IMR-90 (cell line): Measurements from ENCODE around the gene HOXD3. TPM values are rescaled to one million over a fixed set of nuclear protein-coding genes. Genes with fewer than 3 reads are reported as not detected.

Experiments
- ATAC-seq: fragments of 200-7000 bp; cut with Tn5 transposase; 2 replicates; pipeline ENCODE4 v1.9.1; 2020; ENCODE audit warnings: low read depth, mild to moderate bottlenecking, moderate library complexity
- BruUV-seq: library from RNA; stranded (reverse); fragments of 400-500 nt; replicated peaks from 2 replicates; lab custom pipeline; 2021; lab: Mats Ljungman, UMichigan
- CTCF ChIA-PET: fragments of 300-600 bp; formaldehyde crosslinking; extraction: SDS; loops from one replicate; lab custom pipeline; 2021; ENCODE audit warnings: antibody characterized with exemption; lab: Yijun Ruan, JAX
- POLR2A ChIA-PET: fragments of 300-600 bp; sonication (Branson Sonifier 250); formaldehyde crosslinking; loops from one replicate; lab custom pipeline; 2022; ENCODE audit warnings: antibody characterized with exemption; ENCODE audit not compliant: unreplicated experiment; lab: Charles Lee
- DNase-seq: peaks from one replicate; pipeline ENCODE4 v3.0.0; 2013
- H2AFZ ChIP-seq: replicated peaks from 2 replicates; pipeline ENCODE3; 2013; ENCODE audit warnings: low read length, mild to moderate bottlenecking; ENCODE audit not compliant: poor library complexity
- H2AK5ac ChIP-seq: 2 replicates; pipeline ENCODE4 v1.6.1; 2013; ENCODE audit warnings: low read depth, low read length, inconsistent platforms
- H2AK9ac ChIP-seq: replicated peaks from 2 replicates; pipeline ENCODE3; 2013; ENCODE audit warnings: mild to moderate bottlenecking, low read depth, low read length, moderate library complexity; ENCODE audit not compliant: poor library complexity
- H2BK120ac ChIP-seq: 2 replicates; pipeline ENCODE4 v1.6.1; 2013; ENCODE audit warnings: low read depth, low read length, inconsistent platforms
- H2BK15ac ChIP-seq: 3 replicates; pipeline ENCODE4 v1.6.1; 2013; ENCODE audit warnings: low read depth, low read length, inconsistent platforms
- H2BK20ac ChIP-seq: 2 replicates; pipeline ENCODE4 v1.6.1; 2013; ENCODE audit warnings: low read depth, mild to moderate bottlenecking, inconsistent platforms, low read length, moderate library complexity
- H2BK5ac ChIP-seq: 2 replicates; pipeline ENCODE4 v1.6.1; 2013; ENCODE audit warnings: mild to moderate bottlenecking, low read depth, low read length, inconsistent platforms; ENCODE audit not compliant: poor library complexity, severe bottlenecking
- H3K14ac ChIP-seq: replicated peaks from 2 replicates; pipeline ENCODE4 v1.6.1; 2013; ENCODE audit warnings: low read depth, low read length, inconsistent platforms
- H3K18ac ChIP-seq: 2 replicates; pipeline ENCODE4 v1.6.1; 2013; ENCODE audit warnings: low read depth, low read length, control low read depth
- H3K23ac ChIP-seq: 2 replicates; pipeline ENCODE4 v1.6.1; 2013; ENCODE audit warnings: low read depth, low read length, inconsistent platforms
- H3K27ac ChIP-seq: 2 replicates; pipeline ENCODE4 v1.5.1; 2013; ENCODE audit warnings: mild to moderate bottlenecking, control low read depth, low read length; ENCODE audit not compliant: insufficient read depth
- H3K27me3 ChIP-seq: 2 replicates; pipeline ENCODE4 v1.6.1; 2013; ENCODE audit warnings: low read length; ENCODE audit not compliant: control insufficient read depth, insufficient read depth
- H3K36me3 ChIP-seq: 2 replicates; pipeline ENCODE4 v1.6.1; 2013; ENCODE audit warnings: low read length, mixed read lengths; ENCODE audit not compliant: control insufficient read depth, insufficient read depth
- H3K4ac ChIP-seq: 2 replicates; pipeline ENCODE4 v1.6.1; 2013; ENCODE audit warnings: low read depth, low read length, inconsistent platforms
- H3K4me1 ChIP-seq: 2 replicates; pipeline ENCODE4 v1.6.1; 2013; ENCODE audit warnings: low read length, mixed read lengths; ENCODE audit not compliant: control insufficient read depth, insufficient read depth
- H3K4me2 ChIP-seq: 2 replicates; pipeline ENCODE4 v1.6.1; 2013; ENCODE audit warnings: low read depth, mild to moderate bottlenecking, control low read depth, low read length, moderate library complexity
- H3K4me3 ChIP-seq: 2 replicates; pipeline ENCODE4 v1.5.1; 2013; ENCODE audit warnings: low read depth, mild to moderate bottlenecking, control low read depth, low read length, moderate library complexity; ENCODE audit not compliant: insufficient read depth
- H3K56ac ChIP-seq: 2 replicates; pipeline ENCODE4 v1.6.1; 2013; ENCODE audit warnings: low read length, inconsistent platforms; ENCODE audit not compliant: insufficient read depth; ENCODE audit errors: extremely low read depth
- H3K79me1 ChIP-seq, 2 experiments: 2 replicates each; pipeline ENCODE4 v1.6.1; 2013; ENCODE audit warnings: low read length in 2 of 2, inconsistent platforms in 1 of 2, low read depth in 1 of 2
- H3K9ac ChIP-seq: 2 replicates; pipeline ENCODE4 v1.6.1; 2013; ENCODE audit warnings: low read depth, low read length, control low read depth
- H3K9me1 ChIP-seq: 2 replicates; pipeline ENCODE4 v1.6.1; 2013; ENCODE audit warnings: low read length, inconsistent platforms; ENCODE audit not compliant: insufficient read depth
- H3K9me3 ChIP-seq: 2 replicates; pipeline ENCODE4 v1.6.1; 2013; ENCODE audit warnings: low read length; ENCODE audit not compliant: control insufficient read depth, insufficient read depth
- H4K20me1 ChIP-seq: 2 replicates; pipeline ENCODE4 v1.6.1; 2013; ENCODE audit warnings: low read length, inconsistent platforms; ENCODE audit not compliant: insufficient read depth
- H4K5ac ChIP-seq: 2 replicates; pipeline ENCODE4 v1.6.1; 2013; ENCODE audit warnings: mild to moderate bottlenecking, low read depth, low read length, control low read depth
- H4K8ac ChIP-seq, 2 experiments: 2 replicates each; pipeline ENCODE4 v1.6.1; 2013; ENCODE audit warnings: low read depth in 2 of 2, low read length in 2 of 2, control low read depth in 1 of 2, inconsistent platforms in 1 of 2
- H4K91ac ChIP-seq: 2 replicates; pipeline ENCODE4 v1.6.1; 2013; ENCODE audit warnings: low read depth, low read length, inconsistent platforms; ENCODE audit not compliant: insufficient read depth
- BHLHE40 ChIP-seq: fragments of 150-350 bp; IDR thresholded peaks from 2 replicates; pipeline ENCODE4 v1.6.1; 2016; ENCODE audit warnings: mild to moderate bottlenecking, low read depth, low read length
- CEBPB ChIP-seq: IDR thresholded peaks from 2 replicates; pipeline ENCODE4 v1.6.1; 2012; ENCODE audit warnings: low read depth, low read length, improper control_type of control experiment
- CHD1 ChIP-seq: IDR thresholded peaks from 2 replicates; pipeline ENCODE4 v1.6.1; 2012; ENCODE audit warnings: low read depth, low read length, improper control_type of control experiment
- CTCF ChIP-seq: conservative IDR thresholded peaks from 2 replicates; pipeline ENCODE4 v1.5.1; 2012; ENCODE audit warnings: mild to moderate bottlenecking, low read depth, low read length, improper control_type of control experiment
- FOS ChIP-seq: fragments of 150-350 bp; IDR thresholded peaks from 2 replicates; pipeline ENCODE4 v1.6.1; 2016; ENCODE audit warnings: low read depth, low read length
- MAFK ChIP-seq: IDR thresholded peaks from 2 replicates; pipeline ENCODE4 v1.6.1; 2012; ENCODE audit warnings: low read depth, low read length, improper control_type of control experiment
- MAZ ChIP-seq: IDR thresholded peaks from 2 replicates; pipeline ENCODE4 v1.6.1; 2012; ENCODE audit warnings: low read depth, mild to moderate bottlenecking, low read length, improper control_type of control experiment, moderate library complexity, borderline replicate concordance
- MXI1 ChIP-seq: IDR thresholded peaks from 2 replicates; pipeline ENCODE4 v1.6.1; 2012; ENCODE audit warnings: low read depth, mild to moderate bottlenecking, low read length, moderate library complexity, borderline replicate concordance
- NFE2L2 ChIP-seq: fragments of 150-350 bp; IDR thresholded peaks from 2 replicates; pipeline ENCODE4 v1.6.1; 2016; ENCODE audit warnings: low read depth, mild to moderate bottlenecking, low read length
- POLR2A ChIP-seq: IDR thresholded peaks from 2 replicates; pipeline ENCODE4 v1.6.1; 2012; ENCODE audit warnings: mild to moderate bottlenecking, low read depth, low read length
- RAD21 ChIP-seq: IDR thresholded peaks from 2 replicates; pipeline ENCODE4 v1.6.1; 2012; ENCODE audit warnings: low read length, improper control_type of control experiment
- RCOR1 ChIP-seq: IDR thresholded peaks from 2 replicates; pipeline ENCODE4 v1.6.1; 2012; ENCODE audit warnings: mild to moderate bottlenecking, low read length, improper control_type of control experiment; ENCODE audit not compliant: insufficient replicate concordance
- RFX5 ChIP-seq: IDR thresholded peaks from 2 replicates; pipeline ENCODE4 v1.8.0; 2012; ENCODE audit warnings: low read depth, mild to moderate bottlenecking, low read length, moderate library complexity
- SMC3 ChIP-seq: fragments of 150-350 bp; IDR thresholded peaks from 2 replicates; pipeline ENCODE4 v1.6.1; 2016; ENCODE audit warnings: low read depth, mild to moderate bottlenecking, antibody characterized with exemption, low read length, moderate library complexity
- USF2 ChIP-seq: fragments of 150-350 bp; IDR thresholded peaks from 2 replicates; pipeline ENCODE4 v1.6.1; 2017; ENCODE audit warnings: mild to moderate bottlenecking, antibody characterized with exemption, low read length, low read depth
- WGBS, 2 experiments: methylation state at CpG; one replicate each; pipeline versions ENCODE4 v1.1.5 to v1.1.7; 2013; ENCODE audit warnings: missing lambda C conversion rate in 2 of 2; ENCODE audit not compliant: insufficient read length in 1 of 2; ENCODE audit errors: extremely low coverage in 2 of 2; 5-methylcytosine and 5-hydroxymethylcytosine counted together
- dilution Hi-C: fragments of 300-500 bp; cut with HindIII; formaldehyde crosslinking; loops from one replicate; pipeline ENCODE4 v1.14.3; 2018; ENCODE audit warnings: low sequenced_read_pairs; ENCODE audit not compliant: unreplicated experiment
- in situ Hi-C: fragments of 300-500 bp; cut with MboI; formaldehyde crosslinking; loops from 3 replicates; pipeline ENCODE4 v1.14.3; 2019; ENCODE audit warnings: low sequenced_read_pairs, inconsistent platforms, mixed read lengths
- intact Hi-C: fragments of 100-400 bp; cut with micrococcal nuclease; formaldehyde crosslinking; loops from 2 replicates; pipeline ENCODE4 v1.10.0; 2022
- polyA plus RNA-seq, 3 experiments: library from polyadenylated mRNA; depleted of rRNA; stranded (reverse); fragments of >200 nt; gene quantifications; 2 replicates each; pipeline ENCODE4 v1.2.3, GENCODE V29; 2012; ENCODE audit warnings: low replicate concordance in 1 of 3
- total RNA-seq: library from RNA; depleted of rRNA; stranded (reverse); fragments of >200 nt; gene quantifications from 2 replicates; pipeline ENCODE4 v1.2.3, GENCODE V29; 2012

The HOXD3 gene
- total and polyA plus RNA-seq, 2 of the 4 experiments (the other 2 are of a cell fraction) = not detected

GRCh38 chr2:176115883-176116813, 41.0 kb upstream of the HOXD3 start, which contains the start of gene HOXD10:
TSS of gene HOXD10 (plus strand) at chr2:176116778. CDS start at chr2:176116834, 56 bp downstream.
- 7% methylated on average over 8 of the region's 66 CpGs; no CpG with 5 or more reads in 1 of the 2 experiments for WGBS, 2 experiments
- Histone ChIP-seq H3K9me3 (peaks cover 12% of the 10 kb centered on the region), H2AK5ac (no peak within 1 kb of the TSS), H2AFZ (peak within 1 kb of the TSS; percentile 16), H3K4me3 (no peak within 1 kb of the TSS), H2AK9ac (no peak within 1 kb of the TSS), H4K5ac (no peak within 1 kb of the TSS), H3K14ac (no peak within 1 kb of the TSS), H4K91ac (no peak within 1 kb of the TSS), H3K9ac (no peak within 1 kb of the TSS), H3K27ac (no peak within 1 kb of the TSS), H2BK5ac (no peak within 1 kb of the TSS), H3K18ac (no peak within 1 kb of the TSS), H3K4me1 (no peaks in the 10 kb centered on the region), H4K8ac (no peak within 1 kb of the TSS), H3K4me2 (no peak within 1 kb of the TSS), H3K23ac (no peak within 1 kb of the TSS), H3K4ac (no peak within 1 kb of the TSS), H2BK20ac (no peak within 1 kb of the TSS), H2BK120ac (no peak within 1 kb of the TSS), H2BK15ac (no peak within 1 kb of the TSS), H3K36me3 (no peaks in the 10 kb centered on the region), H4K20me1 (no peaks in the 10 kb centered on the region), H3K79me1 (no peaks in the 10 kb centered on the region), H3K9me1 (no peaks in the 10 kb centered on the region), H3K27me3 (peaks cover 93% of the 10 kb centered on the region), H3K56ac (no peak within 1 kb of the TSS)
- DNase-seq = no peak
- no TSS peak for BruUV-seq
- POLR2A ChIA-PET = no interaction called here
- in situ Hi-C loops = no loop called here
- CTCF ChIA-PET = interaction anchor here (1.5 kb wide), 1 partner anchor 438 kb away, joined by 4 read pairs; no protein-coding TSS in a partner anchor
- intact Hi-C loops = no loop called here
- ATAC-seq = no peak
- dilution Hi-C loops = no loop called here
- TF ChIP-seq MAFK (no peak), SMC3 (no peak), RAD21 (no peak), RFX5 (no peak), CHD1 (no peak), USF2 (no peak), CTCF (no peak), NFE2L2 (no peak), FOS (no peak), MAZ (no peak), POLR2A (no peak), RCOR1 (no peak), MXI1 (no peak), BHLHE40 (no peak), CEBPB (no peak)
